Measurements from ENCODE around the gene MYH3. TPM values are rescaled to one million over a fixed set of nuclear protein-coding genes. Genes with fewer than 3 reads are reported as not detected.

MYH3 gene
- total RNA-seq, 1 donor from 2014 or later: 11.2 TPM

DNA sequence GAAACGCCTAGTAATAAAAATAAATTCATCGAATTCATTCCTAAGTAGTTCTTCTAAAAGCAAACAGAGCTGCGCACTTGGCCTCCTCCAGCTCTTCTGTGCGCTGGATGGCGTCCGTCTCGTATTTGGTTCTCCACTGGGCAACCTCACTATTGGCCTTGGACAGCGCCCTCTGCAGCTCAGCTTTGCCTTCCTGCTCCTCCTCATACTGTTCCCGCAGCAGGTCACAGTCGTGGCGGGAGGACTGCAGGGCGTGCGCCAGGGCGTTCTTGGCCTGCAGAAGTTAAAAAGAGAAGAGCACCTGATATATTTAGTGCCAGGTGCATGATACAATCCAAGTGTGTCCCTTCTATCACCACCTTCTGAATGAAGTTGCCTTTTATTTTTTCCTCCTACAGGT lies 21.8 kb downstream of the MYH3 start:
- no peak overlapping the region for H3K4me3 Mint-ChIP-seq
- no peaks in the 10 kb centered on the region for H3K27me3 Mint-ChIP-seq
- TF ChIP-seq, protein P1, sequence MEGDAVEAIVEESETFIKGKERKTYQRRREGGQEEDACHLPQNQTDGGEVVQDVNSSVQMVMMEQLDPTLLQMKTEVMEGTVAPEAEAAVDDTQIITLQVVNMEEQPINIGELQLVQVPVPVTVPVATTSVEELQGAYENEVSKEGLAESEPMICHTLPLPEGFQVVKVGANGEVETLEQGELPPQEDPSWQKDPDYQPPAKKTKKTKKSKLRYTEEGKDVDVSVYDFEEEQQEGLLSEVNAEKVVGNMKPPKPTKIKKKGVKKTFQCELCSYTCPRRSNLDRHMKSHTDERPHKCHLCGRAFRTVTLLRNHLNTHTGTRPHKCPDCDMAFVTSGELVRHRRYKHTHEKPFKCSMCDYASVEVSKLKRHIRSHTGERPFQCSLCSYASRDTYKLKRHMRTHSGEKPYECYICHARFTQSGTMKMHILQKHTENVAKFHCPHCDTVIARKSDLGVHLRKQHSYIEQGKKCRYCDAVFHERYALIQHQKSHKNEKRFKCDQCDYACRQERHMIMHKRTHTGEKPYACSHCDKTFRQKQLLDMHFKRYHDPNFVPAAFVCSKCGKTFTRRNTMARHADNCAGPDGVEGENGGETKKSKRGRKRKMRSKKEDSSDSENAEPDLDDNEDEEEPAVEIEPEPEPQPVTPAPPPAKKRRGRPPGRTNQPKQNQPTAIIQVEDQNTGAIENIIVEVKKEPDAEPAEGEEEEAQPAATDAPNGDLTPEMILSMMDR (conservative IDR thresholded peaks at IDR 0.05): no peak
- H3K4me1 Mint-ChIP-seq (ENCODE audit: unreplicated experiment): no peaks in the 10 kb centered on the region
- peaks cover 20% of the 10 kb centered on the region for H3K36me3 Mint-ChIP-seq
- no peak overlapping the region for H3K27ac Mint-ChIP-seq
- DNase-seq (ENCODE audit: extremely low spot score, unreplicated experiment): no peak
- H3K9me3 Mint-ChIP-seq: no peaks in the 10 kb centered on the region

DNA sequence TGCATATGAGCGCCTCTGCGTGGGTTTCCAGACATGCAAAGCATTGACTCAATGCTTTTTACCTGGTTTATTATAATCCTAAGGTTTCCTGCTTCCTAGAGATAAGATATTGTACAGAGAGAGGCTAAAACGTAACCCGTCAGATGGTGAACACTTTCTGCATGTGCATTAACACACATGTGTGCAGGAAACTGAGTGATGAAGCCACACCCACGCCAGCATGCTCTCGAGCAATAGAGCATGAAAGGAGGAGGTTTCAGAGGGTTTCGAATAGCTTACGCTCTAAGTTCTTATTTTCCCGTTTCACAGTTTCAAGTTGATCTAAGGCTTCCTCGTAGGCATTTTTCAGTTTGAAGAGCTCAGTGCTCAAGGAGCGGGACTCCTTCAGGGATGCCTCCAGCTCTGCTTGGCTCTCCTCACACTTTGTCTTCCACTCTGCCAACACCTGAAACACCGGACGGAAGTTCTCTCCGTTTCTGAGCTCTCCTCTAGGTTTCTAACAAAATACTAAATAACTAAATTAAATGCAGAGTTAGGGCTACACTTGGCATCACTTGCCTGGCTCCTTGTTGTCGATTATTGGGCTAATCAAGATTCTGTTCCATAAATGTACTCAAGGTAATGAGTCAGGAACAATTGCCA lies 23.2 kb downstream of the MYH3 start:
- no peak overlapping the region for H3K4me3 Mint-ChIP-seq
- no peak for DNase-seq (ENCODE audit: extremely low spot score, unreplicated experiment)
- H3K36me3 Mint-ChIP-seq: peaks cover 16% of the 10 kb centered on the region
- no peaks in the 10 kb centered on the region for H3K9me3 Mint-ChIP-seq
- TF ChIP-seq, protein P1 (conservative IDR thresholded peaks at IDR 0.05): no peak
- H3K27me3 Mint-ChIP-seq: no peaks in the 10 kb centered on the region
- H3K27ac Mint-ChIP-seq: no peak overlapping the region
- H3K4me1 Mint-ChIP-seq (ENCODE audit: unreplicated experiment): no peaks in the 10 kb centered on the region

DNA sequence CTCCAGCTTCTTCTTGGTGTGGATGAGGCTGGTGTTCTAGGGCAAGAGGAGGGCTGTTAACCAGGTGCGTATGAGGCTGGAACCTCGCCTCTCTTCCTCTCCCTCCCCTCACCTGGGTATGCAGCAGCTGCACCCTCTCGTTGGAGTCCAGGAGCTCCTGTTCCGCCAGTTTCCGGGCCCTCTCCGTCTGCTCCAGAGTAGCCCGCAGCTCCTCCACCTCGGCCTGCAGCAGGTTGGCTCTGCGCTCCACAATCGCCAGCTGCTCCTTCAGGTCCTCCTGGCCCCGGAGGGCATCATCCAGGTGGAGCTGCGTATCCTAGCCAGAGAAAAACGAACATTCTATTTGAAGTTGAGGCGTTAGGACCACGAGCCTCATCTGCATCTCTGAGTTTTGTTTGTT lies 25.4 kb downstream of the MYH3 start:
- Mint-ChIP-seq H3K27me3 (no peaks in the 10 kb centered on the region), H3K4me3 (no peak overlapping the region), H3K4me1 (ENCODE audit: unreplicated experiment) (no peaks in the 10 kb centered on the region), H3K9me3 (no peaks in the 10 kb centered on the region), H3K27ac (no peak overlapping the region), H3K36me3 (peaks cover 13% of the 10 kb centered on the region)
- TF ChIP-seq, protein P1 (conservative IDR thresholded peaks at IDR 0.05): no peak
- no peak for DNase-seq (ENCODE audit: extremely low spot score, unreplicated experiment)

DNA sequence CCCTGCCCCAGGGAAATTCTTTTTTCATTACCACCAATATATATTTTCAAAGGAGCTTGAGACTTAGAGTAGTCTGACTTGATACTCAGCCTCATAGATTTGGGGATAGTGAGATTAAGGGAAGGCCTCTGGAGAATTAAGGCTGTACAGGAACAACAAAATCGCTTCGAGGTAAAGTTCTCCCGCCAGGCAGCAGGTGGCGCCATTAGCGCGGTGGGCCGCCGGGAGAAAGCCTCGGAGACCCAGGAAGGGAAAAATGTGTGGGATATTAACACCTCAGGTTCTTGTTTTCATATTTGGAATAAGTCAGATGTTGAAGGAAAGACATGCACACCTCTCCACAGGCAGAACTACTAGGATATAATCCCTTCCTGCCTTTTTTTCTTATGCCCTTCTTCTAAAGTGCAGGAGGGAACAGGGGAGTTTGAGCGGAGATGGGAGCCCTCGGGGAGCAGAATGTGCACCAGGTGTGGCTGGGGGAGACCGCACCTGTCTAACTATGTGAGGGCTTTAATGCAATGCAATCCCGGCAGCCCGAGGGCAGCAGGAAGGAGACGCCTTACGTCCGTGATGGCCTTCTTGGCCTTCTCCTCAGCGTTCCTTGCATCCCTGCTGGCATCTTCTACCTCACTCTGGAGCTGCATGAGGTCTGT lies 25.9 kb downstream of the MYH3 start:
- Mint-ChIP-seq H3K27ac (no peak overlapping the region), H3K4me3 (no peak overlapping the region)

DNA sequence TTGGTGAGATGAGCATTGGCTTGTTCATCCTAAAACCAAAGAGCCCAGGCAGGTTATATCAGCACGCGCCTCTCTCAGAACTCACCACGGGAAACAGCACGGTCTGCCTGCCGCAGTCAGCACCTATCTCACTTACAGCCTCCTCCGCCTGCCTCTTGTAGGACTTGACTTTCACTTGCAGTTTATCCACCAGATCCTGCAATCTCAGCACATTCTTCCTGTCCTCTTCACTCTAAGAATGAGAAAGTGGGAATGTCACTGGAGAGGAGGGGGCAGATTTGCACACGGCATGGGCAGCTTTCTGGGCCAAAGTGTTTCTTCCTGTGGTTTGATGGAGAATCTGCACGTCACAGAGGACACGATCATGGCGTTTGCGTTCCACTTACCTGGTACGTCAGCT lies 27.4 kb downstream of the MYH3 start:
- Mint-ChIP-seq H3K9me3 (no peaks in the 10 kb centered on the region), H3K36me3 (peaks cover 9% of the 10 kb centered on the region), H3K4me1 (ENCODE audit: unreplicated experiment) (no peaks in the 10 kb centered on the region), H3K4me3 (no peak overlapping the region), H3K27ac (no peak overlapping the region), H3K27me3 (no peaks in the 10 kb centered on the region)
- no peak for DNase-seq (ENCODE audit: extremely low spot score, unreplicated experiment)
- TF ChIP-seq, protein P1 (conservative IDR thresholded peaks at IDR 0.05): no peak

More for the DNA sequence above, 25.9 kb downstream of the MYH3 start:
- no peaks in the 10 kb centered on the region for H3K4me1 Mint-ChIP-seq (ENCODE audit: unreplicated experiment)
- no peak for DNase-seq (ENCODE audit: extremely low spot score, unreplicated experiment)
- TF ChIP-seq, protein P1 (conservative IDR thresholded peaks at IDR 0.05): peak; percentile 89
- H3K9me3 Mint-ChIP-seq: no peaks in the 10 kb centered on the region
- peaks cover 13% of the 10 kb centered on the region for H3K36me3 Mint-ChIP-seq
- no peaks in the 10 kb centered on the region for H3K27me3 Mint-ChIP-seq
